HG02870 (cell line): Measurements from ENCODE around the gene STK40.

Source experiments
- ATAC-seq: cut with Tn5 transposase; IDR thresholded peaks from one replicate; pipeline ENCODE4 v1.9.1; 2021; ENCODE audit warnings: mild to moderate bottlenecking, moderate library complexity; ENCODE audit not compliant: unreplicated experiment

The STK40 gene

GRCh38 chr1:36346741-36347370, 38.9 kb downstream of the STK40 start:
- ATAC-seq: no peak

DNA sequence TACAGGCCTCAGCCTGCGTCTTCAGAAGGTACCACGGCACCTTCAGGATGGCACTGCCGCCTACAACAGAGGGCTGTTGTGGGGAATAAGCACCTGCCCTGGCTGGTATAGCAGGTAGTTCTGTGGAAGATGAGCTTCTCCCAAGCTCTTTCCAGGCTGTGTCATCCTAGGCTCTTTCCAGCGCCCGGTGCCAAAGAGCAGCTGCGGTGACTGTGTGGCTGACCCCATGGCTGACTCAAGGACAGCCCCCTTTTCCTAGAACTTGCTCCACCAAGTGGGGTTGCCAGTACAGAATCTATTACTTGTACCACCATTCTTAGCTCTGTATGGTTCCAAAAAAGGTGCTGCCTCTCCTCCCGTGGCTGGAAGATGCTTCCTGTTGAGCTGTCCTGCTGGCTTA, 40.4 kb downstream of the STK40 start:
- ATAC-seq: no peak

GRCh38 chr1:36344395-36344680, 41.4 kb downstream of the STK40 start:
- no peak for ATAC-seq

- no peak for ATAC-seq
Observed at GRCh38 chr1:36343651-36344394, 41.9 kb downstream of the STK40 start.

DNA sequence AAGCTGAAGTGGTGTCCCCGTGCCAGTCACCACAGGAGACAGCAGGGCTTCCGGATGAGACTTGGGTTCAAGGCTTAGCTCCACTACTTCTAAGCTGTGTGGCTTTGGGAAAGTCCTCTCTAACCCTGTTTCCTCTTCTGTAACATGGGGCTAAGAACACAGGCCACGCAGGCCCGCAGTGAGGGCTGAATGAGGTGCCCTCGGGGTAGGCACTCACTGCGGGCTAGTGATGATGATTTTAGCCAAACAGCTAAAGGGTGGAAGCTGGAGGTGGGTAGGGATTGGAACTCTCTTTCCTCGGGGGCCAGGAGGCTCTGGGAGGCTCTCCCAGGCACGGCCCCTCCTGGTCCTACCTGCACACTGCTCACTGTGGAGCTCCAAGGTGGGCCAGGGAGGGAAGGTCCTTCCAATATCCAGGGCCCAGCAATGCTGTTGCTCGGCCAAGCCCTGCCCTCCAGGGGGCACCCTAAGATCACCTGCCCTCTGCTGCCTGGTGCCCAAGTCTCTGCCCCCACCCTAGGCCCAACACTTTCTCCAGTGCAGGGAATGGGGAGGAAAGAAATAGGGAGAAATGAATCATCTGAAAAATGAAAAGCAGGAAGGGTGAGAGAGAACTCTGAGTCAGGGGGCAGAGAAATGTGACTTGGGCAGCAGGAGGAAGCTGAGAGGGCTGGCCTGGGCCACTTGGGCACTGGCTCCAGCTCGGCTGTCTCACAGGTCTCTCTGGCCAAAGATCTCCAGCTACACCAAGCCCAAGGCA, 43.1 kb downstream of the STK40 start:
- ATAC-seq: no peak

GRCh38 chr1:36341626-36342320, 44.0 kb downstream of the STK40 start:
- no peak for ATAC-seq

DNA sequence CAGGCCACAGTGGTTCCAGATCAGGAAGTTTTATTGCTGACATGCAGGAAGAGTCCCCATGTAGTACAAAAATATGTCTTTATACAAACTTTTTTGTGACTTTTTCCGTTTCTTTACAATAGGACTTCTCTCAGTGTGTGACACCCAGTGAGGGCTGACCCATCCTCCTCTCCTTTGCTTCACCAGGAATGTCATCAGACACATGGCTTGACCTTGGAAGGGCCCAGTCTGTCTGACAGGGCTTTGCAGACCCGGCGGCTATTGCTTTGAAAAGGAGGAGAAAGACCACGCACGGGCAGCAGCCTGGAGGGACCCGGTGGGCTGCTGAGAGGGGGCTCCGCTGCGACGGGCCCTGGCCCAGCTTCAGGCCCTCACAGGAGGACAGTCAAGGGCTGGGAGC, 46.1 kb downstream of the STK40 start:
- ATAC-seq: no peak

DNA sequence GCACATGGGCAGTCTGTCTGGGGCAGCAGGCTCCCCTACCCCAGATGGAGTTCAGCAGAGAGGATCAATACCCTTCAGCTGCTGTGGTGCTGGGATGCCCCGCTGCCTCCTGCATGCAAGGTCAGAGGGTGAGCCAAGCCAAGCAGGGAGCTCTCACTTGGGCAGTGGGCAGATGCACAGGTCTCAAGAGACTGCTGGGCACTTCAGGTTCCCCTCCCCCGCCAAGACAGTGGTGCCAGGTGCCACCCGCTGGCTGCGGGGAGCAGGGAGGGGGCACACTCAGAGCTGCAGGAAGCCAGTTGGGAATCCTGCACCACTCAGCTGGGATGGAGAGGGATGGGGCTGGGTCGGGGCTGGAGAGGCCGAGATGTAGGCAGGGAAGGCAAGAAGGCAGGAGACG, 46.5 kb downstream of the STK40 start:
- no peak for ATAC-seq

GRCh38 chr1:36337830-36338229, 47.9 kb downstream of the STK40 start:
- no peak for ATAC-seq

- ATAC-seq: no peak
Observed at GRCh38 chr1:36330940-36331339, 54.8 kb downstream of the STK40 start.

- ATAC-seq: no peak
Observed at GRCh38 chr1:36329817-36330216, 55.9 kb downstream of the STK40 start.

- ATAC-seq: no peak
Observed at GRCh38 chr1:36328713-36329112, 57.0 kb downstream of the STK40 start.

GRCh38 chr1:36328088-36328480, 57.6 kb downstream of the STK40 start:
- ATAC-seq: no peak

DNA sequence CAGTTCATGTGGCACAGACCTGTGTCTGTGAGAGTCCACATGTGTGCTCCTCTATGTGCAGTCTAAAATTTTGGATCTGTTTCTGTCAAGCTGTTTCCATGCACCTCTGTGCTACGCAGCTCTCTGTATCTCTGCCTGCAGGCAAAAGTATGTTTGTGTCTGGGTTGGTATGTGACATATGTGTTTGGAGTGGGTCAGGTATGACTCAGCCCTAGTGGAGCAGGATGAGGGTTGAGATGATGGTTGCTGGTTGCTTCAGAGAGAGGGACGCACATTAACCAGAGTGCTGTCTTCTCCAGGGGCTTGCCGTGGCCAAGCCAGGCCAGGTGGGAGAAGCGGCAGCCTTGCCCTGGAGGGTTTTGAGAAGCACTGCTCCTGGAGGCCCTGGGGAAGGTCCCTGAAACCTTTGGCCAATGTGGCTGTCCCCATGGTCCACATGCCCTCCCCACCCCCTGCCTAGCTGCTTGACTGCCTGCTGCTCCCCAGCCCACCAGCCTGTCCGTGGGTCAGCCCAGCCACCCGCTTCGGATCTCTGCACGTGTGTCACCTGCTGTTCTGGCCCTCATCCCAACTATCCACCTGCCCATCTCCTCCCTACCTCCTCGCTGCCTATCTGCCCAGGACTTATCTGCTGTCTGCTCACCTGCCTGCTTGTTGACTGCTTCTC, 58.2 kb downstream of the STK40 start:
- ATAC-seq: no peak

DNA sequence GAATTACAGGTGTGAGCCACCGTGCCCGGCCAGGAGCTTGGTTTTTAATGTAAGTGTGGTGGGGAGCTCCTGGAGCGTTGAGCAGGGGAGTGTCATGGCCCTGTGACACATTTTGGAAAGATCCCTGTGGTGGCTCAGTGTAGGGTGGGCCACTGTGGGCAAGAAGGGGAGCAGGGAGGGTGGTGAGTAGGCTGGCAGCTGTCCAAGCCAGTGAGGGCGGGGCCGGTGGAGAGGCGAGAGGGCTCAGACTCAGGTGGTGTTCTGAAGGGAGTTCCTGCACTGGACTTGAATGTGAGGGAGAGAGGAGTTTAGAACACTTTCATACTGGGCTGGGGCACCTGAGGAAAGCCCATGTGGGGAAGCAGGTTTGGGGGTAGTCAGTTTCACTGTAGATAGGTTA, 59.2 kb downstream of the STK40 start:
- ATAC-seq: no peak

DNA sequence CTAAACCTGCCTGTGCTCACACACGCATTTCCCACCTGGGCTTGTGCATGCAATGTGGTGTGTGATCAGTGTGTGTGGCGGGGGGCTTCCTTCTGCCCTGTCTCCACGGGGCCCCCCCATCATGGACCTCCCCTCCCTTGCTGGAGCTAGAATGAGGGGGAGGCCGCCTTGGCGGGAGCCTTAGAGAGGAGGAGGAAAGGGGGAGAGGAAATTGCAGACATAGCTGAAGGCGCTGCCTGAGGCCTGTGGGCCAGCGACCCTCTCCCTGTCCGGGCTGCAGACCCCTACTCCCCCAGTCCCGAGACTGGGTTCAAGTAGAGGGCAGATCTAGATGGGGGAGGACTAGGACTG, 61.4 kb downstream of the STK40 start:
- ATAC-seq: no peak

GRCh38 chr1:36323636-36324352, 61.9 kb downstream of the STK40 start, which contains the start of gene EVA1B:
TSS of gene EVA1B (minus strand) at chr1:36323645. CDS start at chr1:36323037, 608 bp downstream.
- ATAC-seq: no peak

GRCh38 chr1:36322786-36323635, 62.7 kb downstream of the STK40 start:
- no peak for ATAC-seq

DNA sequence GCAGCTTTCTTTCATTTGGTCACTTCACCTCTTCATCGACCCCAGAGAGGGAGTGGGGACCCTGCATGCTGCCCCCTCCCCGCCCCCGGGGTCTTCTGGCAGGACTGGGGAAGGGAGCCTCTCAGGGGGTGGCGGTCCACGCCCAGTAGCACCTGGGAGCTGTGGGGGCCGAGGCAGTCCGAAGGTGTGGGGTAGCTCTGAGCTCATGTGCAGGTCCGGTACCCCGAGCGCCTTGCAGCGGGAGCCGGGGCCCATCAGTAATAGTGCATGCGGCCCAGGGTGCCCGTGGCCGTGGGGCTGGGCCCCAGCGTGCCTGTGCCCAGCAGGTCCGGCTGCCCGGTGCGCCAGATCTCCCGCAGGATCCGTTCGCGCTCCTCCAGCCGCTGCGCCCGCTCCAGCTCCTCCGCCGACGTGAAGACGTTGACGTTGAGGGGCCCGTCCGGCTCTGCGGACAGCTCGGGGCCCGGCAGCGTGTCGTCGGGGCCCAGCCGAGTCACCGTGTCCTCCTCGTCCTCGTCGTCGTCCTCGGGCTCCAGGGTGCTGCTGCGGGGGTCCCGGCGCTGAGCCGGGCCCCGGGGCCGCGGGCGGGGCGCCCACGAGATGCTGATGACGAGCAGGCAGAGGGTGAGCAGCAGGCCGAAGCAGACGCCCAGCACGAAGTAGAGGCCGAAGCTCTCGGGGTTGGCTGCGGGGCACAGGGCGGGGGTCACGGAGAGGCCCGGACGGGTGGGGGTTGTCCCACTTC, 63.5 kb downstream of the STK40 start:
- ATAC-seq: no peak
